Spleen (tissue), 7 donors: ENCODE data around the gene C2orf92.

ENCODE experiments used
- POLR2A ChIP-seq, 3 donors: fragments of 450-650 bp; IDR thresholded peaks; one replicate each; pipeline ENCODE4 v1.5.1; 2017; ENCODE audit warnings: antibody characterized with exemption in 3 of 3, mild to moderate bottlenecking in 1 of 3
- POLR2AphosphoS5 ChIP-seq, 3 donors: sonication (generic); formaldehyde crosslinking; IDR thresholded peaks; one replicate each; pipeline ENCODE4 v1.5.1; 2017; ENCODE audit warnings: antibody characterized with exemption in 3 of 3
- TF ChIP-seq, protein P1 (sequence below), 11 experiments: fragments of 200-600 bp in 7 of 11; fragments of 450-650 bp in 4 of 11; sonication (generic) in 4 of 11; IDR thresholded peaks in 8 of 11; conservative IDR thresholded peaks in 3 of 11; 1 replicate in 7 of 11; 2 replicates in 4 of 11; pipeline versions ENCODE4 v1.4.0 to v1.8.0; 2016 to 2021; ENCODE audit warnings: antibody characterized with exemption in 11 of 11, inconsistent platforms in 4 of 11, mild to moderate bottlenecking in 1 of 11
- donor health status: DM: no; HTN: no; CAD: no; lungs with moderate emphysema.
- donor health status: DM: no; HTN: no; CAD: no.
- donor health status: DM: no; HTN: no; CAD: no.

DNA sequence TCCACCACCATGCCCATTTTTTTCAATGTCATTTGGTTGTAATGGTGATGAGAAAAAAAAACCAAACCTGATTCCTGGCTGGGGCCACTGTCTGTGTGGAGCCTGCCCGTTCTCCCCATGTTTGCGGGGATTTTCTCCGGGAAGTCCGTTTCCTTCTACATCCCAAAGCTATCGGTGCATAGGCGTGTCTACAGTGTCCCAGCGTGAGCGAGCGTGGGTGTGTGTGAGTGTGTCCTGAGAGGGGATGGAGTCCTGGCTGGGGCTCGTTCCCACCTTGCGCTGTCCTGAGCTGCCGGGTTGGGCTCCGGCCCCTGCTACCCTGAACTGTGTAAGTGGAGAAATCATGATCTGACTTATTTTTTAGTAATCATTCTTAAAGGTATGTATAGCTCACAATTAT lies 36.6 kb downstream of the C2orf92 start:
- TF ChIP-seq, protein P1, sequence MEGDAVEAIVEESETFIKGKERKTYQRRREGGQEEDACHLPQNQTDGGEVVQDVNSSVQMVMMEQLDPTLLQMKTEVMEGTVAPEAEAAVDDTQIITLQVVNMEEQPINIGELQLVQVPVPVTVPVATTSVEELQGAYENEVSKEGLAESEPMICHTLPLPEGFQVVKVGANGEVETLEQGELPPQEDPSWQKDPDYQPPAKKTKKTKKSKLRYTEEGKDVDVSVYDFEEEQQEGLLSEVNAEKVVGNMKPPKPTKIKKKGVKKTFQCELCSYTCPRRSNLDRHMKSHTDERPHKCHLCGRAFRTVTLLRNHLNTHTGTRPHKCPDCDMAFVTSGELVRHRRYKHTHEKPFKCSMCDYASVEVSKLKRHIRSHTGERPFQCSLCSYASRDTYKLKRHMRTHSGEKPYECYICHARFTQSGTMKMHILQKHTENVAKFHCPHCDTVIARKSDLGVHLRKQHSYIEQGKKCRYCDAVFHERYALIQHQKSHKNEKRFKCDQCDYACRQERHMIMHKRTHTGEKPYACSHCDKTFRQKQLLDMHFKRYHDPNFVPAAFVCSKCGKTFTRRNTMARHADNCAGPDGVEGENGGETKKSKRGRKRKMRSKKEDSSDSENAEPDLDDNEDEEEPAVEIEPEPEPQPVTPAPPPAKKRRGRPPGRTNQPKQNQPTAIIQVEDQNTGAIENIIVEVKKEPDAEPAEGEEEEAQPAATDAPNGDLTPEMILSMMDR (IDR thresholded peaks at IDR 0.05 in 8 of 11, conservative IDR thresholded peaks at IDR 0.05 in 3 of 11): no peak
- TF ChIP-seq POLR2AphosphoS5 (IDR thresholded peaks at IDR 0.05) (no peak), POLR2A (IDR thresholded peaks at IDR 0.05) (no peak)
